A549 (cell line): ENCODE measurements around the gene UBE2N. TPM values are rescaled to one million over a fixed set of nuclear protein-coding genes. Genes with fewer than 3 reads are reported as not detected.

ENCODE experiments used
- ATAC-seq, 2 experiments: fragments of 200-7000 bp in 1 of 2; fragments of >200 bp in 1 of 2; cut with Nextera tagmentation in 1 of 2; cut with Tn5 transposase in 1 of 2; 3 replicates each; pipeline versions ENCODE4 v1.8.0 to v1.9.1; 2018 to 2020; ENCODE audit warnings: mild to moderate bottlenecking in 1 of 2, moderate library complexity in 1 of 2
- CTCF ChIA-PET: fragments of 300-600 bp; sonication (Branson Sonifier 250); formaldehyde crosslinking; extraction: SDS; loops from one replicate; lab custom pipeline; 2021; ENCODE audit warnings: antibody characterized with exemption, inconsistent platforms; lab: Yijun Ruan, JAX
- POLR2A ChIA-PET: fragments of 350-600 bp; formaldehyde crosslinking; extraction: SDS; loops from one replicate; lab custom pipeline; 2021; ENCODE audit warnings: antibody characterized with exemption, inconsistent platforms; lab: Yijun Ruan, JAX
- DNase-seq, 2 experiments: peaks; one replicate each; pipeline versions ENCODE4 v3.0.0 to v3.0.0-alpha.2; 2011 to 2016; ENCODE audit warnings: low read depth in 1 of 2, low spot score in 1 of 2
- FAIRE-seq: peaks from 2 replicates; lab custom pipeline; 2011; peaks lifted over from hg19 to GRCh38; lab: Jason Lieb, UNC
- H3K27ac ChIP-seq, 2 experiments: fragments of >200 bp; sonication (Bioruptor Twin); formaldehyde crosslinking; 3 replicates each; pipeline ENCODE4 v1.5.1; 2016 to 2017
- H3K4me1 ChIP-seq: fragments of >200 bp; sonication (Bioruptor Twin); formaldehyde crosslinking; 3 replicates; pipeline ENCODE4 v1.6.1; 2016
- H3K4me2 ChIP-seq: fragments of >200 bp; sonication (Bioruptor Twin); formaldehyde crosslinking; 3 replicates; pipeline ENCODE4 v1.6.1; 2016
- H3K4me3 ChIP-seq: fragments of >200 bp; sonication (Bioruptor Twin); formaldehyde crosslinking; 3 replicates; pipeline ENCODE4 v1.5.1; 2016
- H3K9me3 ChIP-seq: fragments of >200 bp; sonication (Bioruptor Twin); formaldehyde crosslinking; 3 replicates; pipeline ENCODE4 v1.6.1; 2016
- BHLHE40 ChIP-seq: IDR thresholded peaks from 2 replicates; pipeline ENCODE4 v1.6.1; 2012; ENCODE audit warnings: low read depth, low read length, inconsistent platforms
- CBX8 ChIP-seq: fragments of 200-600 bp; sonication (generic); IDR thresholded peaks from 2 replicates; pipeline ENCODE4 v1.6.1; 2016
- CHD4 ChIP-seq: fragments of 200-600 bp; sonication (generic); IDR thresholded peaks from 2 replicates; pipeline ENCODE4 v1.6.1; 2016; ENCODE audit warnings: antibody characterized with exemption, mild to moderate bottlenecking, borderline replicate concordance
- E2F6 ChIP-seq: IDR thresholded peaks from 2 replicates; pipeline ENCODE4 v1.6.1; 2012; ENCODE audit warnings: low read depth, borderline replicate concordance
- ELK1 ChIP-seq: fragments of 150-350 bp; IDR thresholded peaks from 2 replicates; pipeline ENCODE4 v1.6.1; 2014; ENCODE audit warnings: low read depth, mild to moderate bottlenecking, low read length
- EP300 ChIP-seq, 2 experiments: fragments of >200 bp; sonication (Bioruptor Twin); formaldehyde crosslinking; IDR thresholded peaks; 2 replicates in 1 of 2; 3 replicates in 1 of 2; pipeline ENCODE4 v1.6.1; 2016 to 2017
- FOSB ChIP-seq: fragments of 250-450 bp; sonication (Bioruptor Pico); IDR thresholded peaks from 2 replicates; pipeline ENCODE4 v1.5.0; 2020; ENCODE audit warnings: mild to moderate bottlenecking, moderate library complexity
- FOSL2 ChIP-seq, 2 experiments: fragments of 450-650 bp in 1 of 2; fragments of >200 bp in 1 of 2; sonication (Bioruptor Twin) in 1 of 2; formaldehyde crosslinking; IDR thresholded peaks; 2 replicates each; pipeline versions ENCODE4 v1.5.0 to v1.6.1; 2016 to 2020; ENCODE audit warnings: mild to moderate bottlenecking in 1 of 2, moderate library complexity in 1 of 2
- FOXS1 ChIP-seq: fragments of 250-450 bp; sonication (Bioruptor Pico); IDR thresholded peaks from 2 replicates; pipeline ENCODE4 v1.5.0; 2020; ENCODE audit warnings: mild to moderate bottlenecking, moderate library complexity
- GATA3 ChIP-seq: IDR thresholded peaks from 2 replicates; pipeline ENCODE4 v1.6.1; 2012; ENCODE audit warnings: borderline replicate concordance
- HDAC2 ChIP-seq: fragments of 200-600 bp; sonication (generic); IDR thresholded peaks from 2 replicates; pipeline ENCODE4 v1.6.1; 2016
- HEYL ChIP-seq: fragments of 250-450 bp; sonication (Bioruptor Pico); IDR thresholded peaks from 2 replicates; pipeline ENCODE4 v1.8.0; 2021; ENCODE audit warnings: mild to moderate bottlenecking, moderate library complexity
- HMGXB4 ChIP-seq: fragments of 250-450 bp; sonication (Bioruptor Pico); IDR thresholded peaks from 2 replicates; pipeline ENCODE4 v1.5.0; 2021; ENCODE audit warnings: mild to moderate bottlenecking, moderate library complexity, borderline replicate concordance
- HOXB13 ChIP-seq: fragments of 250-450 bp; sonication (Bioruptor Pico); IDR thresholded peaks from 2 replicates; pipeline ENCODE4 v1.5.0; 2020; ENCODE audit warnings: low read depth, mild to moderate bottlenecking, moderate library complexity
- NPAS2 ChIP-seq: fragments of 250-450 bp; sonication (Bioruptor Pico); IDR thresholded peaks from 2 replicates; pipeline ENCODE4 v1.8.0; 2022; ENCODE audit warnings: mild to moderate bottlenecking, moderate library complexity, borderline replicate concordance
- NR3C1 ChIP-seq: fragments of >200 bp; sonication (Bioruptor Twin); formaldehyde crosslinking; IDR thresholded peaks from 3 replicates; pipeline ENCODE4 v1.6.1; 2017
- PBX3 ChIP-seq: IDR thresholded peaks from 2 replicates; pipeline ENCODE4 v1.6.1; 2012
- PHF8 ChIP-seq: fragments of 200-600 bp; sonication (generic); IDR thresholded peaks from 2 replicates; pipeline ENCODE4 v1.6.1; 2016; ENCODE audit warnings: low read depth, mild to moderate bottlenecking, antibody characterized with exemption, moderate library complexity, borderline replicate concordance
- POLR2A ChIP-seq: IDR thresholded peaks from 2 replicates; pipeline ENCODE4 v1.6.1; 2012; ENCODE audit warnings: mild to moderate bottlenecking, low read length
- RAD21 ChIP-seq, 2 experiments: fragments of >200 bp in 1 of 2; sonication (Bioruptor Twin) in 1 of 2; formaldehyde crosslinking in 1 of 2; IDR thresholded peaks in 1 of 2; conservative IDR thresholded peaks in 1 of 2; 2 replicates in 1 of 2; 3 replicates in 1 of 2; pipeline ENCODE4 v1.6.1; 2012 to 2018; ENCODE audit warnings: inconsistent platforms in 1 of 2
- REST ChIP-seq: fragments of 200-600 bp; sonication (generic); IDR thresholded peaks from 2 replicates; pipeline ENCODE4 v1.6.1; 2016; ENCODE audit warnings: antibody characterized with exemption, mild to moderate bottlenecking, moderate library complexity
- SMC3 ChIP-seq: fragments of >200 bp; sonication (Bioruptor Twin); formaldehyde crosslinking; IDR thresholded peaks from 3 replicates; pipeline ENCODE4 v1.6.1; 2018; ENCODE audit warnings: inconsistent platforms
- WGBS: methylation state at CpG from one replicate; pipeline ENCODE4 v1.1.6; 2017; ENCODE audit errors: missing lambda C conversion rate; 5-methylcytosine and 5-hydroxymethylcytosine counted together
- polyA plus RNA-seq, 4 experiments: library from polyadenylated mRNA; depleted of rRNA in 3 of 4; stranded (reverse); fragments of >200 nt; fragmentation: RNase III in 1 of 4; extraction: RNeasy Plus Mini Kit Qiagen cat#74134 plus additional on column Dnase treatment in 1 of 4; gene quantifications; 2 replicates in 3 of 4; 3 replicates in 1 of 4; pipeline ENCODE4 v1.2.3, GENCODE V29; 2011 to 2017

Gene UBE2N
- polyA plus RNA-seq, 2 of the 4 experiments (the other 2 are of a cell fraction), result 160 to 168 TPM

GRCh38 chr12:93468008-93468371, 26.2 kb upstream of the UBE2N start:
- POLR2A ChIA-PET, result interaction anchor here (1.0 to 1.6 kb wide), 5 partner anchors 8 to 635 kb away, joined by 3 to 10 read pairs (median 4); partner anchors contain the start of gene UBE2N
- no peak for FAIRE-seq
- peak overlapping the region; percentile 79 for H3K4me3 ChIP-seq

GRCh38 chr12:93467351-93468007, 25.7 kb upstream of the UBE2N start, which contains the start of gene MRPL42:
Gene MRPL42, plus strand, starts transcription at chr12:93467514. Its CDS starts 1,772 bp downstream, at chr12:93469286.
- Histone ChIP-seq H3K4me2 (peak within 1 kb of the TSS; percentile 81), H3K27ac (peak within 1 kb of the TSS; percentile 87 to 93), H3K4me1 (peaks cover 14% of the 10 kb centered on the region; the same call in 2 of the 3 replicates), H3K4me3 (peak within 1 kb of the TSS; percentile 79), H3K9me3 (no peaks in the 10 kb centered on the region)
- POLR2A ChIA-PET, result interaction anchor here (0.6 to 1.6 kb wide), 7 partner anchors 9 to 635 kb away, joined by 3 to 10 read pairs (median 4); partner anchors contain the start of gene UBE2N
- CTCF ChIA-PET, result interaction anchor here (0.6 to 3.3 kb wide), 20 partner anchors 9 to 636 kb away, joined by 3 to 10 read pairs (median 3); partner anchors contain the start of gene UBE2N
- DNase-seq (peak; percentile 84 to 94), FAIRE-seq (no peak), ATAC-seq (peak; percentile 95 to 97)
- WGBS, result 1% methylated on average over 36 of the region's 36 CpGs
- TF ChIP-seq HOXB13 (CRISPR knock-in tag), result 0 out of 2 replicates have a peak, but pooled peaks have one; percentile 48
- TF ChIP-seq FOSB (CRISPR knock-in tag), result no peak
- peak in 1 of 2 experiments; percentile 39; a peak in 1 of 5 replicates for TF ChIP-seq RAD21 (conservative IDR thresholded peaks at IDR 0.05 in 1 of 2, IDR thresholded peaks at IDR 0.05 in 1 of 2)
- 0 out of 3 replicates have a peak, but pooled peaks have one; percentile 18 for TF ChIP-seq SMC3
- peak; percentile 86 for TF ChIP-seq POLR2A
- no peak for TF ChIP-seq HDAC2
- no peak for TF ChIP-seq CHD4
- no peak for TF ChIP-seq PBX3
- no peak for TF ChIP-seq HEYL (CRISPR knock-in tag)
- peak; percentile 91 for TF ChIP-seq PHF8
- no peak for TF ChIP-seq ELK1
- no peak for TF ChIP-seq CBX8
- TF ChIP-seq NR3C1, result no peak
- peak; percentile 97 for TF ChIP-seq HMGXB4
- no peak for TF ChIP-seq FOSL2 (IDR thresholded peaks at IDR 0.05)
- peak; percentile 18; the same call in 1 of the 2 replicates for TF ChIP-seq FOSL2 (CRISPR knock-in tag; IDR thresholded peaks at IDR 0.05)
- TF ChIP-seq BHLHE40, result no peak
- TF ChIP-seq NPAS2 (CRISPR knock-in tag), result no peak
- TF ChIP-seq E2F6, result peak; percentile 51; the same call in 1 of the 2 replicates
- no peak for TF ChIP-seq EP300 (IDR thresholded peaks at IDR 0.05)

More at GRCh38 chr12:93468008-93468371, 26.2 kb upstream of the UBE2N start:
- TF ChIP-seq POLR2A, result no peak
- no peak for TF ChIP-seq EP300 (IDR thresholded peaks at IDR 0.05)
- TF ChIP-seq FOXS1 (CRISPR knock-in tag), result no peak
- TF ChIP-seq HEYL (CRISPR knock-in tag), result no peak
- no peak for TF ChIP-seq REST
- TF ChIP-seq GATA3, result no peak
- TF ChIP-seq, all 56 proteins: peak for 0
- ATAC-seq, result peak in 1 of 2 experiments; percentile 22; a peak in 3 of 6 replicates
- WGBS, result 13% methylated on average over 7 of the region's 7 CpGs
- peaks cover 14% of the 10 kb centered on the region; the same call in 2 of the 3 replicates for H3K4me1 ChIP-seq
- peak overlapping the region; percentile 81 for H3K4me2 ChIP-seq
- CTCF ChIA-PET, result interaction anchor here (0.6 to 3.3 kb wide), 14 partner anchors 9 to 633 kb away, joined by 3 to 10 read pairs (median 4); partner anchors contain the start of gene UBE2N
- H3K9me3 ChIP-seq, result no peaks in the 10 kb centered on the region
- no peak for DNase-seq
- H3K27ac ChIP-seq, result peak overlapping the region; percentile 87 to 93
